ENCODE results near the gene ZNF622. TPM values are rescaled to one million over a fixed set of nuclear protein-coding genes. Genes with fewer than 3 reads are reported as not detected.

The ZNF622 gene
- total and polyA plus RNA-seq, 2 donors (not counting 3 experiments of a cell fraction or from before 2014, with no cell fraction given): 10.0 to 26.6 TPM

- Histone ChIP-seq H4K20me1 (replicated peaks; ENCODE audit: control insufficient read depth, extremely low read depth, insufficient read depth, low read length) (no peaks in the 10 kb centered on the region), H3K9me1 (replicated peaks; ENCODE audit: control insufficient read depth, extremely low read depth, insufficient read depth, low read length) (no peaks in the 10 kb centered on the region), H3K27me3 (ENCODE audit: control insufficient read depth in 2 of 2, insufficient read depth in 2 of 2, low read length in 2 of 2) (no peaks in the 10 kb centered on the region), H3K9ac (replicated peaks; ENCODE audit: extremely low read depth, insufficient read depth, low read length) (no peak overlapping the region), H3K36me3 (ENCODE audit: control insufficient read depth in 2 of 2, extremely low read depth in 1 of 2, insufficient read depth in 2 of 2, low read length in 2 of 2) (peaks cover 12 to 18% of the 10 kb centered on the region in 2 experiments), H3K4me2 (ENCODE audit: insufficient read depth, low read length) (no peak overlapping the region), H3K9me3 (replicated peaks; ENCODE audit: control insufficient read depth, insufficient read depth, low read length) (no peaks in the 10 kb centered on the region), H2AFZ (ENCODE audit: low read depth, low read length) (no peak overlapping the region), H3K79me2 (ENCODE audit: control insufficient read depth, insufficient read depth, low read length) (peaks cover 12% of the 10 kb centered on the region), H3K27ac (ENCODE audit: insufficient read depth, low read depth, low read length) (no peak overlapping the region), H3K4me1 (ENCODE audit: control insufficient read depth, extremely low read depth, insufficient read depth, low read length) (no peaks in the 10 kb centered on the region), H3K4me3 (replicated peaks in 1 of 3; ENCODE audit: insufficient read depth in 1 of 3, low read depth in 1 of 3, low read length in 3 of 3) (no peak overlapping the region)
- intact Hi-C loops (cut with micrococcal nuclease) (no loop called here), dilution Hi-C loops (cut with MboI; ENCODE audit: extremely low pct_ligation_motif_present, low sequenced_read_pairs) (no loop called here)
- POLR2A ChIA-PET: no interaction called here
- no TSS peak for BruUV-seq (replicated peaks)
- DNase-seq (ENCODE audit: low read depth, low spot score) (no peak), FAIRE-seq (no peak)
- CTCF ChIA-PET: no interaction called here
- no peak for TF ChIP-seq FOS (IDR thresholded peaks at IDR 0.05; ENCODE audit: borderline replicate concordance, insufficient read depth, low read length)
- no peak for TF ChIP-seq MYC (IDR thresholded peaks at IDR 0.05; ENCODE audit: low read depth, low read length)
- TF ChIP-seq POLR2AphosphoS5 (IDR thresholded peaks at IDR 0.05; ENCODE audit: insufficient read depth, low read depth, low read length): no peak
- no peak for TF ChIP-seq GATA2 (IDR thresholded peaks at IDR 0.05; ENCODE audit: insufficient read depth, insufficient read length, low read depth, low read length)
- no peak for TF ChIP-seq POLR2A (IDR thresholded peaks at IDR 0.05; ENCODE audit: low read depth, low read length)
- TF ChIP-seq CTCF (IDR thresholded peaks at IDR 0.05; ENCODE audit: extremely low read depth in 1 of 2, insufficient read depth in 1 of 2, low read depth in 1 of 2, low read length in 2 of 2): no peak
- TF ChIP-seq JUN (IDR thresholded peaks at IDR 0.05; ENCODE audit: borderline replicate concordance, insufficient read depth, insufficient read length, low read depth): no peak
- no peak for TF ChIP-seq EZH2 (IDR thresholded peaks at IDR 0.05; ENCODE audit: borderline replicate concordance, low read depth, low read length, severe bottlenecking)
- TF ChIP-seq, protein P1, sequence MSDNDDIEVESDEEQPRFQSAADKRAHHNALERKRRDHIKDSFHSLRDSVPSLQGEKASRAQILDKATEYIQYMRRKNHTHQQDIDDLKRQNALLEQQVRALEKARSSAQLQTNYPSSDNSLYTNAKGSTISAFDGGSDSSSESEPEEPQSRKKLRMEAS (IDR thresholded peaks at IDR 0.05; ENCODE audit: insufficient read depth, insufficient read length): no peak
These were observed 15.4 kb downstream of the ZNF622 start for GRCh38 chr5:16450163-16450562.
